Stimulated activated CD8-positive, alpha-beta memory T cell treated with anti-CD3 and anti-CD28 coated beads, Interleukin-4, amount 100 ng/mL, for 4 hours (primary cell): Measurements from ENCODE around the gene DNHD1.

ENCODE experiments used
- DNase-seq, 2 donors: peaks; one replicate each; pipeline ENCODE4 v3.0.0-alpha.2; 2020; ENCODE audit warnings: low read depth in 2 of 2, low spot score in 1 of 2

The DNHD1 gene

DNA sequence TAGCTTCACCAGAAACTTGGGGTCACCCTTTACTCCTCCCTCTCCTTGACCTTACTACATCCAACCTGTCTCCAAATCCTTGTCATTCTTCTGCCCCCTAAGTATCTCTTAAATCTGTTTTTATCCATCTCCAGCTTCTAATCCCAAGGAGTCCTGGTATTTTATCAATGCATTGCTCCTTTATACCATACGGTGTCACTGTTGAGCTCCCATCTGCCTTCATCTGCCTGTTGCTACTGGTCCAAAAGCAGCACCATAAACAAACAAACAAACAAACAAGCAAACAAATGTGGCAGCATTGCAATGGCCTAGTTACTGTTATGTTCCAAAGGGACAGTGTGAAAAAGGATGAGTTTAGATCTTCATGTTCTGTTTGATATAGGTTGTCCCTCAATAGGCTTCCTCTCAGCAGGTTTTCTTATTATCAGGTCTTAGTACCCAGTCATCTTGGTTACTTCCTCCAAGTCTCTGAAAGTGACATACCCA is 34.2 kb downstream of the DNHD1 start:
- DNase-seq = no peak

DNA sequence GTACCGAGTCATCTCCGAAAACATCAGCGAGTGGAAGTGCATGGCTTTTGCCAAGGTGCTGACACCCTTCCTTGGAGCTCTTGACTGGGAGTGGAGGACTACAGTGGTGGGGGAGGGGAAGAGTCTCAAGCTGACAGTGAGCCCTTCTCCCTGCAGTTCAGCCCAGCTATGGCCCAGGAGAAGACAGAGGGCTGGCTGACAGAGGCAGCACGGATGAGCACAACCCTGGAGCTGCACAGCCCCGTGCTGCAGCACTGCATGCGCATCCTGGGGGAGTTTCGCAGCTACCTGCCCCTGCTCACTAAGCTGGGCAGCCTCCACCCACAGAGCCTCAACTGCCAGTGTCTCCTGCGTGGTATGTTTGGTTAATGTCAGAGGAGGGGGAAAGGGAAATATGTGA is 41.4 kb downstream of the DNHD1 start:
- no peak for DNase-seq

DNA sequence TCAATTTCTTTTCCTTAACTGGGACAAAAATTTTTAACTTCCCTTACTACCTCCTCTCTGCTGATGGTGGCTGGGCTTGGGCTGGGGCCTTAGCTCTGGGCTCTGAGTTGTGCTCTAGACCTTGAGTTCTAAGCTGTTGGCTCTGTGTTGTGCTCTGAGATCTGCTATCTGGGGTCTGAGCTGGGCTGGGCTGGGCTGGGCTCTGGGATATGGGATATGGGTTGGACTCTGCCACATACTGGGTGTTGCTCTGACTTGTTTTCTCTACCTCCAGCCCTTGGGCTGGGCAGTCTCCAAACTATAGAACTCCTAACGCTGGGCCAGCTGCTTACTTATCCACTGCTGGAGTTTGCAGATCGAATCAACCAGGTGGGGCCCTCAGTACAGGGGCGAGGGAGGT is 41.9 kb downstream of the DNHD1 start:
- DNase-seq = no peak

DNA sequence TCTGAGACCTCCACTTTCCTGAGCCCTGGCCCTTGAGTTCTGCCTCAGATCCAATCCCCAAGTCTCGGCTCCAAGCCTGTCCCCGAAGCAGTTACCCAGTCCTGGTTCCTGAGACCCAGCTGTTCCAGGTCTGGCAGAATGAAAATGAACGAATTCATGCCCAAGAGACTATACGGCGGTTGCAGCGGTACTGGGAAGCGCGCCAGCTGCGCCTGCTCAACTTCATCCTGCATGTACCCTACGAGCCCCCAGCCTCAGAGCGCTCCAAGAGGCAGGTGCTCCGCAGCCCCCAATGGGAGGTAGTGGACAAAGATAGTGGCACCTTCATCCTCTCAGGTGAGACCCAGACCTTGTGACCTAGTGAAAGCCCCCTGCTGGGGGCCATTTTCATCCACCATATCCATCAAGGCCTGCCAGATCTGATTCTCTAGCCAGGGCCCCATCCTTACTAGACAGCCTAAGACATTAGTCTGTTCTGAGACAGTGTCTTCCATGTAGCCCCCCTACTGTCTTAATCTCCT is 42.7 kb downstream of the DNHD1 start:
- no peak for DNase-seq

DNA sequence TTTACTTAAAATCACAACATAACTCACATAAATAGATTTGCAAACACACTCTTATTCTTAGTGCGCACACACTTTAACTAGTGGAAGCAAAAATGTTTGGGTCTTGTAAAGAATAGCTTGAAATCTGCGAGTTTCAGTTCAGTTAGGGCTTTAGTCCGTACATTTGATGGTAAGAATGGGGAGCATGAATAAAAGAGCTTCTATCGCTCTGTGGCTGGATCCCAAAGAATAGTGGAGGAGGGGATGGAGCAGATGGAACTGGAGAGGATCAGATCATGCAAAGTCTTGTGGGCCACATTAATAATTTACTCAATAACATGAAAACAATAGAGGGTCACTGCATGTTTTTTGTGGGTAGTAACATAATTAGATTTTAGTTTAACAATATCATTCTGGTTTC is 44.3 kb downstream of the DNHD1 start:
- no peak for DNase-seq

DNA sequence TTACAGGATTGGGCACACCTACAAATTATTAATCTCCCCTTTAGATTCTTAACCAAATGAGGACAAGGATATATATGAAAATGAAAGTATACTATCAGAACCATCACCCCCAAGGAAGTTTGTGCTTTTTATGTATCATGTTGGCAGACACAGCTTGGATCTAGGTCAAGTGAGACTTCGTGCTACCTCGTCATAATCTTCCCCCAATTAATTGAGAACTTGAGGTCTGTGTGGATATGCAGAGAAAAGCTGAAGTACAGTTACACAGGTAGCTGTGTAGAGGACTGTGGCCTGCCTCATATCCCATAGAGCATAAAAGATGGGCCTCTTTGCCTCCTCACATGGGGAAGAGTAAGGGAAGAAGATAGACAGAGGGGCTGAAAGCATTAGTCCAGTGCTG is 45.6 kb downstream of the DNHD1 start:
- DNase-seq = no peak

DNA sequence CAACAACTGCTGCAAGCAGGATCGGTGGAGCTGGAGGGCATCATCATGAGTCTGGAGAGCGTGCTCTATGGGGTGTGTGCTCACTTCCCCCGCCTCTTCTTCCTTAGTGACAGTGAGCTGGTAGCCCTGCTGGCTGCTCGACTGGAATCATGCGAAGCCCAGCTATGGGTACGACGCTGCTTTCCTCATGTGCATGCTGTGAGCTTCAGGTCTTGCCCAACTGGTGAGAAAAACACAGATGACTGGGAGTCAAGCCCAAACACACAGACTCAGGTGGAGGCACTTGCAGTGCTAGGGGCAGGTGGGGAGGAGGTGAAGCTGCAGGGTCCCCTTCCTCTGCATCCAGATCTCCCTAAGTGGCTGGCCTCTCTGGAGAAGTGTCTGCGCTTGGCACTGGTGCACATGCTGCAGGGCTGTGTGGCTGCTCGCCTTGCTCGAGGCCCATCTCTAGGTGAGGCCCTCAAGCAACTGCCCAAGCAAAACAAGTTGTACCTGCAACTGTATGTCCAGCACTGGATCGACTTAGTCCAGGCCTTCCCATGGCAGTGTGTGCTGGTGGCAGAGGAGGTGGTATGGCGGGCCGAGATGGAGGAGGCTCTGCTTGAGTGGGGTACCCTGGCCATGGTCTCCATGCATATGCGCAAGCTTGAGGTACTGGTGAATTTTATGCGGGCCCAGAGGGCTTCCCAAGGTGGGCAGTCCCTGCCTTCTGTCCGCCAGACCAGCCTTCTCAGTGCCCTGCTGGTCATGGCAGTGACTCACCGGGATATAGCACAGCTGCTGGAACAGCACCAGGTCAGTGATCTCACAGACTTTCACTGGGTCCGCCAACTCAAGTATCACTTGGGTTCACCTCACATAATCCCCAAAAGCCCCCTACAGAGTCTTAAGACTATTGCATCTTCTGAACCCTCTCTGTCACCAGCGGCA is 48.1 kb downstream of the DNHD1 start:
- DNase-seq = no peak

DNA sequence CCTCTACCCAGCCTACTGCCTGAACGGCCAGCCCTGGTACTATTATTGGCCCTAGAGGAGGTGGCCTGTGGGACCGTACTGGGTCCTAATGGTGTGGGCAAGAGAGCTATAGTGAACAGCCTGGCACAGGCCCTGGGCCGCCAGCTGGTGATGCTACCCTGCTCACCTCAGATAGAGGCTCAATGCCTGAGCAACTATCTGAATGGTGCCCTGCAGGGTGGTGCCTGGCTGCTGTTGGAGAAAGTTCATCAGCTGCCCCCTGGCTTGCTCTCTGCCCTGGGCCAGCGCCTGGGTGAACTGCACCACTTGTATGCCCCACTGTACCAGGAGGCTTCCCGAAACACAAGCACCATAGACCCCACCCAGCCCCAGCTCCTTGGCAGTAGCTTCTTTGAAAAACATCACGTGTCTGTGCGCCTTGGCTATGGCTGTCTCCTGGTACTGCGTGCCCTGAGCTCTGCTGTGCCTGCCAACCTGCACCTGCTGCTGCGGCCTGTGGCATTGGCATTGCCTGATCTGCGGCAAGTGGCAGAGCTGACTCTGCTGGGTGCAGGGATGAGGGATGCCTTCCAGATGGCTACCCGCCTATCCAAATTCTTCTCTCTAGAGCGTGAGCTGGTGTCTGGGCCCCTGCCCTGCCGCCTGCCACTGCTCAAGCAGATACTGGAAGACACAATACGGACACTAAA is 49.0 kb downstream of the DNHD1 start:
- no peak for DNase-seq

DNA sequence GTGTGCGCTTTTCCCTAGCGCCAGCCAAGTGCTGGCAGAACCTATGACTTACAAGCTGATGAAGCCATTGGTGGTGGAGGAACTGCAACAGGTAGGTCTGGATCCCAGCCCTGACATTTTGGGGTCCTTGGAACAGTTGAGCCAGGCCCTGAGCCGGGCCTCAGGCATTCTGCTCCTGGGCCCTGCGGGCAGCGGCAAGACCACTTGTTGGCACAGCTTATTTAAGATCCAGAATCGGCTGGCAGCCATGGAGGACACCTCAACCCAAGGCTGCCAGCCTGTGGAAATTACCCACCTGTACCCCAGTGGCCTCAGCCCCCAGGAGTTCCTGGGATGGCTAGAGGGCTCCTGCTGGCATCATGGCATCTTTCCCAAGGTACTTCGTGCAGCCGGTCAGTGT is 49.7 kb downstream of the DNHD1 start:
- no peak for DNase-seq

DNA sequence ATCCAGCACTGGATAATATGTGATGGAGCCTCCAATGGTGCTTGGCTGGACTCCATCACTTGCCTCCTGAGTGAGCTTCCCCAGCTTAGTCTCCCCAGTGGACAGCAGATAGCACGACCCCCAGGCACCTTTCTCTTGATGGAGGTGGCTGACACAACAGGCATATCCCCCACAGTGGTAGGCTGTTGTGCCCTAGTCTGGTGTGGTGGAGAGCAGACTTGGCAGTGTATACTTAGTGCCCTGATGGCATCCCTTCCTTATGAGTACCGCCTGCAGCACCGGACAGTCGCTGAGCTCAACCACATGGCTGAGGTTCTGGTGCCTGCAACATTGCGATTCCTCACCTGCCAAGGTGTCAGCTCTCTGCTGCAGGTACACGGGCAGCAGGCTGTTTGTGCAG is 50.1 kb downstream of the DNHD1 start:
- no peak for DNase-seq

DNA sequence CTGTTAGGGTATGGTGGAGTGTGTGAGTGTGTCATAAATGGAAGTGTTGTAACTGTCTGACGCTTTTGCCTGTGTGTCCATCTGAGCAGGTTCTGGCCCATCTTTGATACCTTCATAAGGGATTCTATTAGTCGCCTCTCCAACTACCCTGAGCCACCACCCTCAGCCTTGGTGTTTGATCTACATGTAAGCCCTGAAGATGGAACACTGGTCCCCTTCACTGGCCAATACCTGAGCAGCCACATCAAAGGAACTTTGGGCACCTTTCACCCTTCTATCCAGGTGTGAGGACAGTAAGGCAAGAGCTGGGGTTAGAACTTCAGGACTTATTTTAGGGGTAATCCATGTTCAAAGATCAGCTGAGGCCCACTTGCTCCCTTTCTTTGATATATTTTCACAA is 51.0 kb downstream of the DNHD1 start:
- DNase-seq = no peak

DNA sequence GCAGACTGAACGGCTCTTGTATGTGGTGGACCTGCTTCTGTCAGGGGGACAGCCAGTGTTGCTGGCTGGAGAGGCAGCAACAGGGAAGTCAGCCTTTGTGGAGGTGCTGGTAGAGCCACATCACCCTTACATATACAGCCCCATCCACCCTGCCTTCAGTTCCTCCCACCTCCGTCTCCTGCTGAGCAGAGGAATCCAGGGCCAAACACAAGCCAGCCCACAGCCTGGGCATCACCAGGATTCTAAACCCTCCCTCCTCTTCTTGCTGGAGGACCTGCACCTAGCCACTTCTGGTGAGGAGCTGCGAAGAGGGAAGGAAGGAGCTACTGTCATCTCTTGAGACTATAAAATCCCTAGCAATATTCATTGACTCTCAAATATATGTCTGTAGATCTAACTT is 51.6 kb downstream of the DNHD1 start:
- no peak for DNase-seq

DNA sequence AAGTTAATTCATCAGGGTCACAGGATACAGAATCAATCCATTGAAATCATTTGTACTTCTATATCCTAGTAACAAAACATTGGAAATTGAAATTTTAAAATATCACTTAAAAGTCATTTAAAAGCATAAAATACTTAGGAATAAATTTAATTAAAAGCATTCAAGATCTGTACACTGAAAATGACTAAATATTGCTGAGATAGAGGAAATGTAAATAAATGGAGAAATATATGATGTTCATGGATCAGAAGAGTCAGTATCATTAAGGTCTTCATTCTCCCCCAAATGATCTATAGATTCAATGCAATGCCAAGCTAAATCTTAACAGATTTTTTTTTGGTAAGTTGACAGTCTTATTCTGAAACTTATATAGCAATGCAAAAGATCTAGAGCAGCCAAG is 56.6 kb downstream of the DNHD1 start:
- DNase-seq = no peak

DNA sequence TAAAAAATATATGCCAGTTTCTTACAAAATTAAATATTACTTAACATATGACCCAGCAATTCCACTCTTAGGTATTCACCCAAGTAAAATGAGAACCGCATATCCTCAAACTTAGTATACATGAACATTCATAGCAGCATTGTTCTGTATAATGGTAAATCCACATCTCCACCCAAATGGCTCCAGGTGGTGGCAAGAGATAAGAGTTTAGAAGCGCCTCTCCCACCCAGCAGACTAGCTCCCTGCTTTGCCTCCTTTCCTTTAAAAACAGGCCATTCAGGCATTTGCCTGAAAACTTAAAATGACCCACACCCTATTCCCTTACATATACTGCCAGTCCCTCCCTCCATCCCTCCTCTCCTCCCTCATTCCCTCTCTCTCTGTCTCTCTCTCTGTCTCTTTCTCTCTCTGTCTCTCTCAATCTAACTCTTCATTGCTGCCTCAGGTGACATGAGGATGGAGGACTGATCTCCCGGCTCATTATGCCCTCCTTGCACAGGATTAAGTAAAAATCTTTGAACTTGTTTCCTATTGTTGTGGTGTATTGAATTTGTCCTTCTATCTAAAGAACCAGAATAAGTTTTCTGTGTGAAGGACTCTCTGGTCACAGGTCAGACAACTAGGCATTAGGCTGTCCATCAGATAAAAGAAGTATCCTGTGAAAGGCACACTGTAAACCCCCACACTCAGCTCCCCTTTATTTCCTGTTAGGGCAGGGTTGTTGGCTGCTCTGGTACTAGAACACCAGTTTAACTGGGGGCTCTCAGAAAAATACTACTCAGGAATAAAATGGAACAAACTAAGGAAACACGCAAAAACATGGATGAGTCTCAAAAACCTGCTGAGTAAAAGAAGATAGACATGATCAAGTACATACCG is 58.0 kb downstream of the DNHD1 start:
- no peak for DNase-seq

DNA sequence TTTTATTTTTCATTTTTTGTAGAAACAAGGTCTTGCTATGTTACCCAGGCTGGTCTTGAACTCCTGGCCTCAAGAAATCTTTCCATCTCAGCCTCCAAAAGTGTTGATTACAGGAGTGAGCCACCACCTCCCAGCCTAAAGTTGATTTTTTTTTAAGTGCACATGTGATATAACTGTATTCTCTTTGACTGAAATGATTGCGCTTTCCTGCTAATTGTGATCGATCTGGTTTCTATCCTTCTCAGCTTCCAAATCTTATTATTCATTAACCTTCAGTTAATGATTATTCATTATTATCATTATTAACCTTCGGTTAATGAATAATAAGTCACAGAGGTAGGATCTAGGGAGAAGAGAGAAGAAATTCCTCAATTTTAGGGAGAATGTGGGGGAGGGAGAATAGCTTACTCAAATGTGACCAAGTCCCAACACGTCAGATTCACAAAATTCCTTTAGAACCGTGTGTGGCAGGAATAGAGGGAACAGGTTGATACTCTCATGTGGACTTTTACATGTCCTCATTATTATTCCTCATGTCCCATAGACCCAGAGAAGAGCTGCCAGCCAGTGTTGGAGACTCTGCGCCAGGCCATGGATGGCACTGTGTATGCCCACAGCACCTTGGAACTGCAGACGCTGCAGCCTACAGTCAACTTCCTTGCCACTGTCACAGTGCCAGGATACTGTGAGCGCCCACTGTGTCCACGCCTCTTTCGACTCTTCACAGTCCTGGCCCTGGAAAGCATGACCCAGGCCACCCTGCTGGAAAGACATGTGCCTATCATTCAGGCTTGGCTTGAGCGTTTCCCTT is 59.3 kb downstream of the DNHD1 start:
- no peak for DNase-seq

DNA sequence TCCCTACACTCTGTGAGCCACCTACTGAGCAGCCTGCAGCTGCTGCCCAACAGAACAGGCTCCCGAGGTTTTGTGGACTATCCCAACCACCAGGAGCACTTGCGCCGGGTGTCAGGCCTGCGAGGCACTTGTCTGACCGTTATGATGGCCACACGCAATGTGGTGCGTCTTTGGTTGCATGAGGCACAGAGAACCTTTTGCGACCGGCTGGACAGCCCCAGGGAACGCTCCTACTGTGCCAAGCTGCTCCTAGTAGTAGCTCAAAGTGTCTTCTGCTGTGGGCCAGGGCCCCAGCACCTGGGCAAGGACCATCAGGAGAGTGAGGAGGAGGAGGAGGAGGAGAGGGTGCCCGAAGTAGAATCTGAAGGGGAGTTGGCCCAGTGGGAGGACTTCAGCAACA is 60.0 kb downstream of the DNHD1 start:
- DNase-seq = no peak

DNA sequence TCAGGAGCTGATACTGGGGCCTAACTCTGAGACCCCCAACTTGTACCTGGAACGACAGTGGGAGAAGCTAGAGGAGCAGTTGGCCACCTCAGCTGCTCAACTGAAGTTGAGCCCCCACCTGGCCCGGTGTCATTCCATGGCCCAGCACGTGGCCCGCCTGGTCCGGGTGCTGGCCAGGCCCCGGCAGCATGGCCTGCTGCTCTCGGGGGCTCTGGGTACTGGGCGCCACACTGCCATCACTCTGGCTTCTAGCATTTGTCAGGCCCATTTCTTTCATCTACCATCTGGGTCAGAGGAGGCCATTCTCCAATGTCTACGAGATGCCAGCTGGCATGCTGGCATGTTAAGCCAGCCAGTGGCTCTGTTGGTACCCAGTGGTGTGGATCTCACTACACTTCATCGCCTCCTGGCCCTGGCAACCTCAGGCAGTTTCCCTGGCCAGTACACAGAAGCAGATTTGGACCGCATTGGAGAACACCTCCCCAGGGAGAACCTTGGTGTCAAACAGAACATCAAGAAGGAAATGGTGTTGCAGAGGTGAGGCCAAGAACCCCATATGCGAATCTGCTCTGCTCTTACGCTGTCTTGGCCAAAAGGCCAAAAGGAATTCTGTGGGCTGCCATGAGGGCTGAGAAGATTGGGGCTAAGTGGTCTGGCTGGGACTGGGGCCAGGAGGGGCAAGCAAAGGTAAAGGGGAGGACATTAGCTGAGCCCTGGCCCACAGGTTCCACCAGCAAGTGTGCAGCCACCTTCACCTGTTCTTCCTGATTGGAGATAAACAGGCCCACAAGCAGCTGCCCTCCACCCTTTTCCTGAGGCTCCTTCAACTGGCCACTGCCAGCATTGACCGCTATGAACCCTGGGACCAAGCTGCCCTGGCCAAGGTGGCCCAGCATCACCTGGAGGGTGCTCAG is 60.9 kb downstream of the DNHD1 start:
- no peak for DNase-seq

DNA sequence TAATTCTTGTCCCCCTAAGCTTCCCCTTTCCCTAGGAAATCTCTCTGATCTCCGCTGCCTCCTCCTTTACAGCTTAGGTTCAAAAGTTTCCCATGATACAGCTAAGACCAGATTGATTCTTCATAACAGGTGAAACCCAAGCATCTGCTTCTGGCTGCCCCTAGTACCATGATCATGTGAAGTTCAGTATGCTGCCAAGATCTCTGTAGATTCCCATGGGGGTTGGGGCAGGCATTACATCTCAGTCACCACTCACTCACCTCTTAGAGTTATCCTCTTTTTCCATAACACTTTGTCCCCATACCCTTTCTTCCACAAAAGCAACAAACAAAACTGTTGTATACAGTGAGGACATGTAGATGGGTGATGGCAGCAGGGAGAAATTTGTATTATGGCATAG is 62.3 kb downstream of the DNHD1 start:
- DNase-seq = no peak

DNA sequence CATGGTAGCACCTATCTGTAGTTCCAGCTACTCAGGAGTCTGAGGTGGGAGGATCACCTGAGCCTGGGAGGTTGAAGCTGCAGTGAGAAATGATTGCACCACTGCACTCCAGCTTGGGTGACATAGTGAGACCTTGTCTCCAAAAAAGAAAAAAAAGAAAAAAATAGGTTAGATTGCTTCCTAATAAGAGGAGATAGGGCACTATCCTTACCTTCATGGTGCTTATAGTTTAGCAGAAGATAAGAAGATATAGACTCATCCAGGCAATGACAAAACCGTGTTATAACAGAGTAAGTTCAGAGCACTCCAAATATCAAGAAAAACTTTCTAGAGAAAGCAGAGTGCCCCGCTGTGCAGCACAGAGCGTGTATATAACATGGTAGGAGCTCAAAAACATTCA is 64.2 kb downstream of the DNHD1 start:
- no peak for DNase-seq
